Effector memory CD4-positive, alpha-beta T cell (primary cell): ENCODE data around the gene FGD3.
"Not testable (repeated sequence)": the region's sequence is repeated elsewhere in the genome, so short reads cannot be mapped to it uniquely, and the experiment has no call there.

Source experiments
- DNase-seq, 3 donors: peaks; one replicate each; pipeline ENCODE4 v3.0.0-alpha.2; 2020
- H3K27ac ChIP-seq: 2 replicates; pipeline ENCODE4 v1.7.0; 2013; ENCODE audit warnings: mild to moderate bottlenecking, low read length, moderate library complexity; ENCODE audit not compliant: insufficient read depth, poor library complexity, severe bottlenecking
- H3K27me3 ChIP-seq: replicated peaks from 2 replicates; pipeline ENCODE4 v1.7.0; 2013; ENCODE audit warnings: mild to moderate bottlenecking, low read length; ENCODE audit not compliant: insufficient read depth, control insufficient read depth, poor library complexity, severe bottlenecking
- H3K36me3 ChIP-seq: 2 replicates; pipeline ENCODE4 v1.7.0; 2013; ENCODE audit warnings: mild to moderate bottlenecking, low read length, moderate library complexity; ENCODE audit not compliant: control insufficient read depth, insufficient read depth
- H3K4me1 ChIP-seq: 2 replicates; pipeline ENCODE4 v1.7.0; 2013; ENCODE audit warnings: low read length, mild to moderate bottlenecking; ENCODE audit not compliant: control insufficient read depth, insufficient read depth, poor library complexity, severe bottlenecking
- H3K4me3 ChIP-seq: 2 replicates; pipeline ENCODE4 v1.7.0; 2013; ENCODE audit warnings: low read length, low read depth, mild to moderate bottlenecking; ENCODE audit not compliant: insufficient read depth, poor library complexity, severe bottlenecking
- H3K9me3 ChIP-seq: 2 replicates; pipeline ENCODE4 v1.7.0; 2013; ENCODE audit warnings: mild to moderate bottlenecking, low read length, moderate library complexity; ENCODE audit not compliant: control insufficient read depth

The FGD3 gene

GRCh38 chr9:93007529-93008058, 60.3 kb downstream of the FGD3 start:
- peaks cover 19% of the 10 kb centered on the region for H3K4me1 ChIP-seq
- no peaks in the 10 kb centered on the region for H3K27me3 ChIP-seq
- peaks cover 80% of the 10 kb centered on the region for H3K36me3 ChIP-seq
- no peaks in the 10 kb centered on the region for H3K9me3 ChIP-seq
- no peak overlapping the region for H3K4me3 ChIP-seq
- DNase-seq = no peak
- H3K27ac ChIP-seq = no peak overlapping the region

- Histone ChIP-seq H3K4me3 (no peak overlapping the region), H3K27me3 (no peaks in the 10 kb centered on the region), H3K4me1 (peaks cover 12% of the 10 kb centered on the region), H3K36me3 (peaks cover 85% of the 10 kb centered on the region), H3K9me3 (no peaks in the 10 kb centered on the region), H3K27ac (no peak overlapping the region)
- DNase-seq = no peak
Measured at GRCh38 chr9:93008457-93008856, 61.1 kb downstream of the FGD3 start.

- no peak for DNase-seq
- Histone ChIP-seq H3K27ac (peak overlapping the region; percentile 42), H3K27me3 (no peaks in the 10 kb centered on the region), H3K4me3 (no peak overlapping the region), H3K4me1 (peaks cover 4% of the 10 kb centered on the region), H3K9me3 (no peaks in the 10 kb centered on the region), H3K36me3 (peaks cover 88% of the 10 kb centered on the region)
Measured at GRCh38 chr9:93009337-93010015, 62.2 kb downstream of the FGD3 start.

- DNase-seq = no peak
- Histone ChIP-seq H3K9me3 (no peaks in the 10 kb centered on the region), H3K4me3 (no peak overlapping the region), H3K36me3 (peaks cover 86% of the 10 kb centered on the region), H3K4me1 (no peaks in the 10 kb centered on the region), H3K27ac (peak overlapping the region; percentile 42), H3K27me3 (no peaks in the 10 kb centered on the region)
Measured at GRCh38 chr9:93010056-93010455, 62.7 kb downstream of the FGD3 start.

GRCh38 chr9:93010704-93011103, 63.4 kb downstream of the FGD3 start:
- Histone ChIP-seq H3K4me1 (no peaks in the 10 kb centered on the region), H3K4me3 (no peak overlapping the region), H3K9me3 (no peaks in the 10 kb centered on the region), H3K27me3 (no peaks in the 10 kb centered on the region), H3K36me3 (peaks cover 86% of the 10 kb centered on the region), H3K27ac (peak overlapping the region; percentile 42)
- DNase-seq = no peak

- Histone ChIP-seq H3K36me3 (peaks cover 86% of the 10 kb centered on the region), H3K4me1 (no peaks in the 10 kb centered on the region), H3K4me3 (no peak overlapping the region), H3K27ac (peak overlapping the region; percentile 42), H3K27me3 (no peaks in the 10 kb centered on the region), H3K9me3 (no peaks in the 10 kb centered on the region)
- no peak for DNase-seq
Measured at GRCh38 chr9:93011114-93011513, 63.8 kb downstream of the FGD3 start.

- no peaks in the 10 kb centered on the region for H3K27me3 ChIP-seq
- no peaks in the 10 kb centered on the region for H3K4me1 ChIP-seq
- no peak overlapping the region for H3K4me3 ChIP-seq
- peaks cover 88% of the 10 kb centered on the region for H3K36me3 ChIP-seq
- H3K9me3 ChIP-seq = no peaks in the 10 kb centered on the region
- H3K27ac ChIP-seq = no peak overlapping the region
- no peak for DNase-seq
Measured at GRCh38 chr9:93012963-93013855, 65.9 kb downstream of the FGD3 start.

GRCh38 chr9:93013856-93014582, 66.7 kb downstream of the FGD3 start:
- Histone ChIP-seq H3K4me1 (no peaks in the 10 kb centered on the region), H3K4me3 (no peak overlapping the region), H3K9me3 (no peaks in the 10 kb centered on the region), H3K27me3 (no peaks in the 10 kb centered on the region), H3K36me3 (peaks cover 89% of the 10 kb centered on the region), H3K27ac (no peak overlapping the region)
- DNase-seq = no peak

GRCh38 chr9:93015190-93015589, 67.9 kb downstream of the FGD3 start:
- DNase-seq, H3K27ac ChIP-seq: not testable (repeated sequence)

More at GRCh38 chr9:93015190-93015589, 67.9 kb downstream of the FGD3 start:
- H3K4me1 ChIP-seq, H3K4me3 ChIP-seq, H3K9me3 ChIP-seq, H3K27me3 ChIP-seq: not testable (repeated sequence)
- H3K36me3 ChIP-seq = peaks cover 89% of the 10 kb centered on the region
